ENCODE measurements around the gene TPCN1. TPM values are rescaled to one million over a fixed set of nuclear protein-coding genes. Genes with fewer than 3 reads are reported as not detected.

The TPCN1 gene
- total RNA-seq, 1 donor from 2014 or later: 51.9 TPM

- intact Hi-C loops (cut with DNase I): loop anchor here (10.0 kb wide), 1 partner anchor 234 kb away; the partner anchor contains the start of gene SDSL
- TF ChIP-seq, protein P1, sequence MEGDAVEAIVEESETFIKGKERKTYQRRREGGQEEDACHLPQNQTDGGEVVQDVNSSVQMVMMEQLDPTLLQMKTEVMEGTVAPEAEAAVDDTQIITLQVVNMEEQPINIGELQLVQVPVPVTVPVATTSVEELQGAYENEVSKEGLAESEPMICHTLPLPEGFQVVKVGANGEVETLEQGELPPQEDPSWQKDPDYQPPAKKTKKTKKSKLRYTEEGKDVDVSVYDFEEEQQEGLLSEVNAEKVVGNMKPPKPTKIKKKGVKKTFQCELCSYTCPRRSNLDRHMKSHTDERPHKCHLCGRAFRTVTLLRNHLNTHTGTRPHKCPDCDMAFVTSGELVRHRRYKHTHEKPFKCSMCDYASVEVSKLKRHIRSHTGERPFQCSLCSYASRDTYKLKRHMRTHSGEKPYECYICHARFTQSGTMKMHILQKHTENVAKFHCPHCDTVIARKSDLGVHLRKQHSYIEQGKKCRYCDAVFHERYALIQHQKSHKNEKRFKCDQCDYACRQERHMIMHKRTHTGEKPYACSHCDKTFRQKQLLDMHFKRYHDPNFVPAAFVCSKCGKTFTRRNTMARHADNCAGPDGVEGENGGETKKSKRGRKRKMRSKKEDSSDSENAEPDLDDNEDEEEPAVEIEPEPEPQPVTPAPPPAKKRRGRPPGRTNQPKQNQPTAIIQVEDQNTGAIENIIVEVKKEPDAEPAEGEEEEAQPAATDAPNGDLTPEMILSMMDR (IDR thresholded peaks at IDR 0.05): no peak
- no peak overlapping the region for H3K27ac ChIP-seq
- ATAC-seq: no peak
- no peak for DNase-seq
- no peaks in the 10 kb centered on the region for H3K9me3 ChIP-seq
- H3K4me3 ChIP-seq: no peak overlapping the region
- no peaks in the 10 kb centered on the region for H3K27me3 ChIP-seq
- peaks cover 20% of the 10 kb centered on the region for H3K36me3 ChIP-seq
- H3K4me1 ChIP-seq: peaks cover 19% of the 10 kb centered on the region
Observed at GRCh38 chr12:113190761-113191160, 30.5 kb upstream of the TPCN1 start.

GRCh38 chr12:113191227-113191626, 30.0 kb upstream of the TPCN1 start:
- ATAC-seq: no peak
- Histone ChIP-seq H3K27ac (no peak overlapping the region), H3K4me3 (no peak overlapping the region), H3K9me3 (no peaks in the 10 kb centered on the region), H3K36me3 (peaks cover 20% of the 10 kb centered on the region), H3K4me1 (peaks cover 17% of the 10 kb centered on the region), H3K27me3 (no peaks in the 10 kb centered on the region)
- no peak for DNase-seq
- TF ChIP-seq, protein P1 (IDR thresholded peaks at IDR 0.05): no peak
- intact Hi-C loops (cut with DNase I): loop anchor here (10.0 kb wide), 1 partner anchor 234 kb away; the partner anchor contains the start of gene SDSL

- Histone ChIP-seq H3K27me3 (no peaks in the 10 kb centered on the region), H3K4me3 (no peak overlapping the region), H3K36me3 (peaks cover 20% of the 10 kb centered on the region), H3K9me3 (no peaks in the 10 kb centered on the region), H3K27ac (no peak overlapping the region), H3K4me1 (peaks cover 6% of the 10 kb centered on the region)
- ATAC-seq (no peak), DNase-seq (no peak)
- TF ChIP-seq, protein P1 (IDR thresholded peaks at IDR 0.05): no peak
- intact Hi-C loops (cut with DNase I): loop anchor here (10.0 kb wide), 1 partner anchor 230 kb away; the partner anchor contains the start of gene SDSL
Observed at GRCh38 chr12:113194971-113195391, 26.3 kb upstream of the TPCN1 start.

DNA sequence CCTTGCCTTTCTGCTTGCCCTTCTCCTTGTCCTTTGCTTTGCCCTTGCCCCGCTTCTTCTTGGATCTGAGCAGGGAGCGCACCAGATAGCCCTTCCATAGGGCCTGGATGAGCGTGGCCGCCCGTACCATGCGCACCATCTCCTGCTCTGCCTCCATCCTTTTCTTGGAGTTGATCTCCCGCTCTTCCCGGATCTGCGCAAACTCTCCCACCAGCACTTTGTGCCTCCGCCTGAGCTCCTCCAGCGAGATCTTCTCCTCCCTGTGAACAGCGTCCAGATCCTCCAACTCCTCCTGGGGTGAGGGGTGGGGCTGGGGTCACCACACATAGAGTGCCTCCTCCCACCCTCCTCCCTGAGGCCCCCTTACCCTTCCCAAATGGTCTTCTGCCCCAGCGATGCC, 25.7 kb upstream of the TPCN1 start:
- peaks cover 16% of the 10 kb centered on the region for H3K36me3 ChIP-seq
- H3K27ac ChIP-seq: no peak overlapping the region
- TF ChIP-seq, protein P1 (IDR thresholded peaks at IDR 0.05): no peak
- intact Hi-C loops (cut with DNase I): loop anchor here (10.0 kb wide), 1 partner anchor 229 kb away; the partner anchor contains the start of gene SDSL
- no peaks in the 10 kb centered on the region for H3K27me3 ChIP-seq
- ATAC-seq (no peak), DNase-seq (no peak)
- H3K4me3 ChIP-seq: no peak overlapping the region
- peaks cover 6% of the 10 kb centered on the region for H3K4me1 ChIP-seq
- no peaks in the 10 kb centered on the region for H3K9me3 ChIP-seq

DNA sequence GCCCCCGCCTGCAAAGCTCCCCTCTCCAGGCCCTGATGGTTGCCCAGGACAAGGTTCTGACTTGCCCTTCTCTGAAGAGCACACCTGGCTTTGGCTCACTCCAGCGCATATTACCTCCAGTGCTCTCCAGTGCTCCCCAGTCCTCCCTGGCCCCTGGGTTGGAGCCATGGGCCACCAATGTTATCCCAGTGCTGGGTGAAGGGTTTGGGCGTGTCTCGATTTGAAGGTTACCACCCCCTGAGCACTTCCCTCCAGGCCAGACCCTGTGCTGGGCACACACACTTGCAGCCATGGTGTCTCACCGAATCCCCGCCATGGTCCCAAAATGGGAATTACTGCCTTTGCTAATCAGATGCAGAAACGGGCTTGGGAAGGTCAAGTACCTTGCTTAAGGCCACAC, 24.7 kb upstream of the TPCN1 start:
- H3K4me3 ChIP-seq: no peak overlapping the region
- intact Hi-C loops (cut with DNase I): loop anchor here (10.0 kb wide), 1 partner anchor 228 kb away; the partner anchor contains the start of gene SDSL
- TF ChIP-seq, protein P1 (IDR thresholded peaks at IDR 0.05): no peak
- H3K27ac ChIP-seq: no peak overlapping the region
- H3K27me3 ChIP-seq: no peaks in the 10 kb centered on the region
- ATAC-seq: peak; percentile 5
- H3K9me3 ChIP-seq: no peaks in the 10 kb centered on the region
- peaks cover 8% of the 10 kb centered on the region for H3K36me3 ChIP-seq
- DNase-seq: no peak
- peaks cover 6% of the 10 kb centered on the region for H3K4me1 ChIP-seq

Measured in upper lobe of right lung (tissue), 1 donor.